B cell (primary cell): ENCODE measurements around the gene RNF227.

Source experiments
- CTCF ChIP-seq: fragments of 200-600 bp; IDR thresholded peaks from one replicate; pipeline ENCODE4 v1.8.0; 2022; ENCODE audit warnings: antibody characterized with exemption, mild to moderate bottlenecking
- EZH2 ChIP-seq: IDR thresholded peaks from 2 replicates; pipeline ENCODE4 v1.6.1; 2012; ENCODE audit warnings: borderline replicate concordance, low read depth, mild to moderate bottlenecking, moderate library complexity, low read length; ENCODE audit not compliant: insufficient read depth, poor library complexity, severe bottlenecking

- TF ChIP-seq CTCF (no peak), EZH2 (no peak)
These were observed 26.7 kb downstream of the RNF227 start for GRCh38 chr17:7889166-7889955.
